Fibroblast of skin of left biceps (primary cell): Measurements from ENCODE around the gene NTRK1.

Experiments
- DNase-seq, 2 experiments: peaks; one replicate each; pipeline ENCODE4 v3.0.0-alpha.2; 2013; ENCODE audit warnings: low read depth in 2 of 2

The NTRK1 gene

GRCh38 chr1:156881101-156881500, 20.4 kb downstream of the NTRK1 start:
- DNase-seq, result no peak

GRCh38 chr1:156881663-156882062, 21.0 kb downstream of the NTRK1 start:
- DNase-seq, result no peak

- DNase-seq, result no peak
These were observed 21.9 kb downstream of the NTRK1 start for GRCh38 chr1:156882543-156882942.

- DNase-seq, result no peak
These were observed 23.3 kb downstream of the NTRK1 start for GRCh38 chr1:156883919-156884318.

- no peak for DNase-seq
These were observed 24.0 kb downstream of the NTRK1 start for GRCh38 chr1:156884560-156885184.

GRCh38 chr1:156885314-156885713, 24.6 kb downstream of the NTRK1 start:
- DNase-seq, result no peak

GRCh38 chr1:156885880-156886355, 25.3 kb downstream of the NTRK1 start:
- DNase-seq, result no peak

- no peak for DNase-seq
These were observed 26.1 kb downstream of the NTRK1 start for GRCh38 chr1:156886583-156887281.

GRCh38 chr1:156887317-156887716, 26.7 kb downstream of the NTRK1 start:
- no peak for DNase-seq

- no peak for DNase-seq
These were observed 27.1 kb downstream of the NTRK1 start for GRCh38 chr1:156887734-156888133.

GRCh38 chr1:156889802-156890580, 29.3 kb downstream of the NTRK1 start:
- DNase-seq, result no peak

- peak; percentile 61 to 64 for DNase-seq
These were observed 31.8 kb downstream of the NTRK1 start for GRCh38 chr1:156892190-156893047.

GRCh38 chr1:156893048-156893953, 32.6 kb downstream of the NTRK1 start, which contains the start of gene PEAR1:
Gene PEAR1 (plus strand): TSS chr1:156893718. CDS start chr1:156903927, 10,209 bp downstream.
- no peak for DNase-seq

GRCh38 chr1:156894001-156894400, 33.3 kb downstream of the NTRK1 start:
- DNase-seq, result no peak

GRCh38 chr1:156894711-156895454, 34.2 kb downstream of the NTRK1 start:
- no peak for DNase-seq

- no peak for DNase-seq
These were observed 34.8 kb downstream of the NTRK1 start for GRCh38 chr1:156895455-156895812.

GRCh38 chr1:156895927-156896326, 35.3 kb downstream of the NTRK1 start:
- no peak for DNase-seq

- DNase-seq, result peak; percentile 67 to 70
These were observed 35.9 kb downstream of the NTRK1 start for GRCh38 chr1:156896490-156897033.

GRCh38 chr1:156897078-156897825, 36.6 kb downstream of the NTRK1 start:
- DNase-seq, result no peak
